ENCODE data around the gene AFAP1.

AFAP1 gene

GRCh38 chr4:7966281-7967062 lies 26.8 kb upstream of the AFAP1 start:
- no peaks in the 10 kb centered on the region for H3K9me3 ChIP-seq (ENCODE audit: control insufficient read depth, insufficient read depth, low read depth, low read length)
- ChIA-PET POLR2A (no interaction called here), CTCF (interaction anchor here (0.5 to 1.0 kb wide), 4 partner anchors 21 to 773 kb away, joined by 3 read pairs; no protein-coding TSS in a partner anchor)
- no peaks in the 10 kb centered on the region for H3K36me3 ChIP-seq (ENCODE audit: control insufficient read depth in 2 of 2, insufficient read depth in 1 of 2, low read length in 2 of 2)
- no peak overlapping the region for H3K4me3 ChIP-seq (ENCODE audit: low read depth, low read length)
- H3K4me1 ChIP-seq (ENCODE audit: control insufficient read depth, insufficient read depth, low read length) = no peaks in the 10 kb centered on the region
- TF ChIP-seq ZNF747 (tag by site-specific recombination; IDR thresholded peaks at IDR 0.05) = no peak
- no peak for TF ChIP-seq SP7 (tag by site-specific recombination; IDR thresholded peaks at IDR 0.05)
- no peak overlapping the region for H3K27ac ChIP-seq (ENCODE audit: extremely low read depth, low read depth, low read length)

GRCh38 chr4:7964890-7965662 lies 25.4 kb upstream of the AFAP1 start:
- POLR2A ChIA-PET = no interaction called here
- no peak for TF ChIP-seq SP2 (tag by site-specific recombination; IDR thresholded peaks at IDR 0.05)
- TF ChIP-seq ZNF155 (tag by site-specific recombination; IDR thresholded peaks at IDR 0.05) = no peak
- no peak for TF ChIP-seq ZNF76 (tag by site-specific recombination; IDR thresholded peaks at IDR 0.05; ENCODE audit: borderline replicate concordance, low read depth)
- no peak for TF ChIP-seq KLF8 (tag by site-specific recombination; IDR thresholded peaks at IDR 0.05)
- no peak for TF ChIP-seq ZXDB (tag by site-specific recombination; IDR thresholded peaks at IDR 0.05)
- no peak for TF ChIP-seq ZNF558 (tag by site-specific recombination; IDR thresholded peaks at IDR 0.05)
- no peak for TF ChIP-seq BCL11B (tag by site-specific recombination; IDR thresholded peaks at IDR 0.05; ENCODE audit: low read depth)
- no peak for TF ChIP-seq ZNF837 (tag by site-specific recombination; IDR thresholded peaks at IDR 0.05)
- TF ChIP-seq ZNF548 (tag by site-specific recombination; IDR thresholded peaks at IDR 0.05) = no peak
- no peak for TF ChIP-seq ZNF843 (tag by site-specific recombination; IDR thresholded peaks at IDR 0.05)
- TF ChIP-seq HOXA7 (CRISPR knock-in tag; IDR thresholded peaks at IDR 0.05; ENCODE audit: borderline replicate concordance) = no peak
- no peak for TF ChIP-seq FEZF1 (tag by site-specific recombination; IDR thresholded peaks at IDR 0.05)
- no peak for TF ChIP-seq GFI1B (tag by site-specific recombination; IDR thresholded peaks at IDR 0.05)
- no peak for TF ChIP-seq ZNF174 (tag by site-specific recombination; IDR thresholded peaks at IDR 0.05)
- TF ChIP-seq ZNF785 (tag by site-specific recombination; IDR thresholded peaks at IDR 0.05) = no peak
- Histone ChIP-seq H3K4me3 (ENCODE audit: low read depth, low read length) (no peak overlapping the region), H3K9me3 (ENCODE audit: control insufficient read depth, insufficient read depth, low read depth, low read length) (no peaks in the 10 kb centered on the region), H3K27ac (ENCODE audit: extremely low read depth, low read depth, low read length) (no peak overlapping the region), H3K36me3 (ENCODE audit: control insufficient read depth in 2 of 2, insufficient read depth in 1 of 2, low read length in 2 of 2) (no peaks in the 10 kb centered on the region), H3K4me1 (ENCODE audit: control insufficient read depth, insufficient read depth, low read length) (no peaks in the 10 kb centered on the region)
- CTCF ChIA-PET = no interaction called here

GRCh38 chr4:7964459-7964858 lies 24.8 kb upstream of the AFAP1 start:
- Histone ChIP-seq H3K4me3 (ENCODE audit: low read depth, low read length) (no peak overlapping the region), H3K27ac (ENCODE audit: extremely low read depth, low read depth, low read length) (no peak overlapping the region), H3K36me3 (ENCODE audit: control insufficient read depth in 2 of 2, insufficient read depth in 1 of 2, low read length in 2 of 2) (no peaks in the 10 kb centered on the region), H3K9me3 (ENCODE audit: control insufficient read depth, insufficient read depth, low read depth, low read length) (no peaks in the 10 kb centered on the region), H3K4me1 (ENCODE audit: control insufficient read depth, insufficient read depth, low read length) (no peaks in the 10 kb centered on the region)
- POLR2A ChIA-PET = no interaction called here
- CTCF ChIA-PET = no interaction called here
- TF ChIP-seq INSM2 (tag by site-specific recombination; IDR thresholded peaks at IDR 0.05) (no peak), ZNF2 (tag by site-specific recombination; IDR thresholded peaks at IDR 0.05) (no peak), ZNF248 (tag by site-specific recombination; IDR thresholded peaks at IDR 0.05) (no peak), ZNF571 (tag by site-specific recombination; IDR thresholded peaks at IDR 0.05) (no peak), ZNF16 (tag by site-specific recombination; IDR thresholded peaks at IDR 0.05; ENCODE audit: low read depth) (no peak), SETDB1 (IDR thresholded peaks at IDR 0.05; ENCODE audit: insufficient read length, low read length) (no peak), ZNF518A (tag by site-specific recombination; conservative IDR thresholded peaks at IDR 0.05; ENCODE audit: low read depth) (no peak), ZNF449 (tag by site-specific recombination; IDR thresholded peaks at IDR 0.05) (no peak)
